ENCODE results near the gene SDC4. TPM values are rescaled to one million over a fixed set of nuclear protein-coding genes. Genes with fewer than 3 reads are reported as not detected.
"Not testable (repeated sequence)": the region's sequence is repeated elsewhere in the genome, so short reads cannot be mapped to it uniquely, and the experiment has no call there.

Gene SDC4
- polyA plus RNA-seq, 5 donors: 188 to 275 (median 204) TPM

GRCh38 chr20:45366631-45367030 is 18.4 kb upstream of the SDC4 start:
- no peak for DNase-seq

DNA sequence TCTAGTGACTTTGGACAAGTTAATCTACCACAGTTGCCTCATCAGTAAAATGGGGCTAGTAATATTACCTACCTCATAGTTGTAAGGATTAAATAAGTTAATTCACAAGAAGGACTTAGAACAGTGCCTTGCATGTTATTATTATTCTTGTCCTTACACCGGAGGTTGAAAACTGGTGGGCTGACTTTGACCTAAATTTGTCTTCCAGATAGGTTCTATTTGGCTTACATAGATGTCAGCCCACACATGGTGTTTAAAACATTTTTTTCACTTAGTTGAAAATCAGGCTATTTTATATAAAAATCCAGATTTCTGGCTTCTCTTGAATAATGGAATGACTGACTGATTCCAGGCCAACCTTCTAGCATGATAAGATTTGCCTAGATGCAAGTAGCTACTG is 18.0 kb upstream of the SDC4 start:
- DNase-seq: no peak

DNA sequence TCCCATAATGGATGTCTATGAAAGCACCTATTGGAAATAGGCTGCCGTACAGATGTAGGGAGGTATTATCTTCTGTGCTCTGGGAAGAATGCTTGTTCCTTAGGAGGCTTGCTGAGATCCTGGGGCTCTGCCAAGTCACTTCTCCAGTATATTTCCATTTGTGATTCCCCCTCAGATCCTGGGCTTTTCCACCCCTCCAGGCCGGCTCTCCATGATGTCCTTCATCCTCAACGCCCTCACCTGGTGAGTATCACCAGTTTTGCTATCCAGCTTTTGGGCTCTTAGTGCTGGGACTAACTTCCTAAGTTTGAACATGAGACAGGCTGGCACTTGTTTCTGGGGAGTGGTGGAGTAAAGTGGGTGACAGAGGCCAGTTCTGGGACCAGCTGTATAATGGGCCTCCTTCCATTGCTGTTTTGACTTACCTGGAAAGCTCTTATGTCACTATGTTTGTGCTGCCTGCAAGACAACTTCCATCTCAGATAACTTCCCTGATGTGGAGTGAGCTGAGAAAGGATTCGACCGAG is 17.3 kb upstream of the SDC4 start:
- no peak for DNase-seq

DNA sequence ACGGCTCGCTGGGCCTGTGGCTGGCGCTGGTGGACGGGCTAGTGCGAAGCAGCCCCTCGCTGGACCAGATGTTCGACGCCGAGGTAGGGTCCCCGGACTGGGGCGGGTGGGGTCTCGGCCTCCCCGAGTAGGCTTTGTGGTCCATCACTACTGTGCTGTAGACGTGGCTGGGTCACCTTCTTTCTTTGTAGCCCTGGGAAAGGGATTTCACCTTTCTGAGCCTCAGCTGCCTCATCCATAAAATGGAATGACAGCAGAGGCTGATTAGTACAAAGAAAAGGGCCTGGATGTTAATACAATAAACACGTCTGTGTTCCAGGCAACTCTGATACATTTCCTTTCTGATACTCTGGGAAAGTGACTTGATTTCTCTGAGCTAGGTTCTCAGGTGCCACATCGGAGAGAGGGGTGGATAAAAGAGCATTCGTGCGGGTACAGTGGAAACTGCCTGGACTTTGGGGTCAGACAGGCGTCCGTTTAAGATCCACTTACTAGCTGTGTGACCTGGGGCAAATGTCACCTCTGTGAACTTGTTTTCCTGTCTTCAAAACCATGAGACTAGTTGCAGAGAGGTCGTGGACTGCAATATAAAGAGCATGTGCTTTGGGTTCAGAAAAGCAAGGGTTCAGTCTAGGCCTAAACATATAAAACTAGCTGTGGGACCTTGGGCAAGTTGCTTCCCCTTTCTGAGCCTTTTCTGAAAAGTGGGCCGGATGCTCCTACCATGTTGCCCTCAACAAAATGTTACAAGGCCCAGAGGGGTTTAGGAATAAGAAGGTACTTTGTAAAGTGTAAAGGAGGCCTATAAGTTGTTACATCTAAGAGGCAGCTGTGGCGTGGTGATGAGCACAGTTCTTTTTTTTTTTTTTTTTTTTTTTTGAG is 15.6 kb upstream of the SDC4 start:
- DNase-seq: no peak

DNA sequence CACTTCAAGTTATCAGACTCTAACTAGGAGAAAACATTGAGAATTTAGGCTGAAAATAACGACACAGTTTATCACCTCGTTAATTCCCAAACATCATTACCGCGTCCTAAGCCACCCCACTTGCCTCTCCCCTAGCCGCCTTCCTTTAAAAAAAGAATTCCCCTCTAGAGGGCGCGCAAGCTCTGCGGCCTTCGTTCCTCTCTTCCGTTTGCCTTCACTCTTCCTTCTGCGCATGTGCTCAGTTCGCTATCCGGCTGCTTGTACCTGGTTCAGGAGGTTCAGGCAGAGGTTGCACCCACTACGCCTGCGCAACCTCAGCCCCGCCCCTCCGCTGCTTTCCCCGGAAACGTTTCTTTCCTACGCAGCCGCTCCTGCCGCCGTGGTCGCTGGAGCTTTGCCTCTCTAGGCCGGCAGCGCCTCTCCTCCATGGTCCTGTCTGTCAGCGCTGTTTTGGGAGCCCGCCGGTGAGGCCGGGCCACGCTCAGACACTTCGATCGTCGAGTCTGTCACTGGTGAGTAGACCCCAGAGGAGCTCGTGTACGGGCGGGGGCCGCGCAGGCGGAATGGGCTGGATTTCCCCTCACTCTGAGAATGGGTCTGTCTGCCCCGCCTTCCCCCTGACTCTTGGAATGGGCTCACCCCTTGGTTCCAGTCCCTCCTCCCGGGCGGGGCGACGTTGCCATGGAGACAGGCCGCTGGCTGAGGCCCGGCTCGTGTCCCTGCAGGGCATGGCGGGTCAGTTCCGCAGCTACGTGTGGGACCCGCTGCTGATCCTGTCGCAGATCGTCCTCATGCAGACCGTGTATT is 14.8 kb upstream of the SDC4 start, which contains the start of gene SYS1:
SYS1 (plus strand) TSS at position 353 of the 807 bp plus-strand sequence; CDS start at position 729, 376 bp downstream.
- DNase-seq: peak; percentile 98 to 99

DNA sequence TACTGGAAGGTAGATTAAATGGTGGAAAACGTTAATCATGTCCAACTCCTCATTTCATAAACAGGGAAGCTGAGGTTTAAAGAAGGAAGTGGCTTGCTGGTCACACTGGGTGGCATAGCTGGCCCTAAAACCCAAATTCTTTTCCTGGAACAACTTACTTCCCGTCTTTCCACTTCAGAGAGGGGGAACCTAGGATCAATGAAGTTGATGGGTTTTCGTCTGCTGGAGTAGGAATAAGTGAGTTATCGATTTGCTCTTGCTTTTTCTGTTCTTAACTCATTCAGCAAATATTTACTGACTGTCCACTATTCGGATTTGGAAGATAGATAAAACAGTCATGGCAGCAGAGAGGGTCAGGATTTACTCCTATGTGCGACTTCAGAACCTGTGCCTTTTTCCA is 13.6 kb upstream of the SDC4 start:
- DNase-seq: no peak

DNA sequence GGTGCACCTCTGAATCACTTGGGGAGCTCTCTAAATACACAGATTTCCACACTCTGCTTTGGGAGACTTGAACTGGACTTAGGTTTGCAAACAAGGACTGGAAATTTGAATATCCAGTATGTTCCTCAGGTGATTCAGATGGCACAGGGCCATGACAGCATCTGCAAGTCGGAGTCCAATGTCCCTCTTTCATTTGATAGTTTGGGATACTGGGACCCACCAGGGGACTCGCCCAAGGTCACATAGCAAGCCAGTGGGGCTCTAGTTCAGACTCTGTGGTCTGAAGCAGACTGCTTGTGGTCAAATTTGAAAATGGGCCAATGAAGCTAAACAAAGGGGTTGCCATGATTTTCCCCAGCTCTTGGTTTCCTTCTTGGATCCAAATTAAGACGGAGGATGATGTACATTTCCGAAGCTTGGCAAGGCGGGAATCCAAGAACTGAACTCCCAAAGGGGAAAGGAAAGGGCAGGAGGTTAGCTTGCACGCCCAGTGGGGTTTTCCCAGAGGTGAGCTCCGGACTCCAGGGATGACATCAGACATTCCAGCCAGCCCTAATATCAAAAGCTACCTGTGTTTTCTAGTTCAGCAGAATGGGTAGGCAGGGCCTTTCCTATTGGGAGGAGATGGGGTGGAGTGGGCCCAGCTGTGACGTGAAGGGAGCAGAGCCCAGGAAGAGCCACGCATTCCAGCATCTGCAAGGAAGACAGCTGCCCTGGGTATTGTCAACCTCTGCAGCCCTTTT is 11.4 kb upstream of the SDC4 start:
- DNase-seq: no peak

GRCh38 chr20:45359069-45359405 is 10.8 kb upstream of the SDC4 start:
- DNase-seq: no peak

GRCh38 chr20:45358282-45359068 is 10.3 kb upstream of the SDC4 start:
- DNase-seq: no peak

DNA sequence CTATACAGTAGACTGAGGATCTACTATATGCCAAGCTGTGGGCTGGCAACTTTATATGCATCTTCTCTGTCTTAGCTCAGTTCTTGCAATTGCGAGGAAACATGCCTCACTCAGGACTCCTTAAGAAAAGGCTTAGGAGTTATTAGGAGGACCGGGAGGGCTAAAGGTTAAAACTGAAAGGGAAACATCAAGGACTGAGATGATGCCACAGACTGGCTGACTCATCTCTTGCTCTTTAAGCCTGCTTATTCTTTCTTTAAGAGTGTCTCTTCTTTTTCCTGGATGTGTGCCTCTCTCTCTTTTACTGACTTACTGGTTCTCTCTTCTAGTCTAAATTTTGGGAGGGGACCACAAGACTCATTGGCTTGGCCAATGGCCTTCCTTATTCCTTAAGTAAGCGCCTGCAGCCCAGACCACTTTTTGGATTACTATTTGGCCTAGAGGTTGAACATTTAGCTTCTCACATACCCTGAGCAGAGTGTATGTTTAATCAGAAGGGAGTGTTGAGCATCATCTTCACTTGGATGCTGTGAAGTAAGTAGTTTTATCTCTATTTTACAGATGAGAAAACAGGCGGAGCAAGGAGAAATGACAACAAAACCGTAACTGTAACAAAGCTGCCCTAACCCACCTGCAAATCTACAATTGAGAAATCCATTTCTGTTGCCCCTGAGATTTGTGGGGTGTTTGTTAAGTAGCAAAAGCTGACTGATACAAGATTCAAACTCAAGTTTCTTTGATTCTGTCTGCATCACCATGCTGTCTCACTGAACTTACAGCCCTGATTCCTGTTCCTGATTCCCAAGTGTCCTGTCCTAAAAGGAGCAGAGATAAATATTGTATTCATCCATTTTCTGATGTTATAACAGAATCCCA is 7.2 kb upstream of the SDC4 start:
- no peak for DNase-seq

GRCh38 chr20:45354423-45355208 is 6.4 kb upstream of the SDC4 start:
- no peak for DNase-seq

DNA sequence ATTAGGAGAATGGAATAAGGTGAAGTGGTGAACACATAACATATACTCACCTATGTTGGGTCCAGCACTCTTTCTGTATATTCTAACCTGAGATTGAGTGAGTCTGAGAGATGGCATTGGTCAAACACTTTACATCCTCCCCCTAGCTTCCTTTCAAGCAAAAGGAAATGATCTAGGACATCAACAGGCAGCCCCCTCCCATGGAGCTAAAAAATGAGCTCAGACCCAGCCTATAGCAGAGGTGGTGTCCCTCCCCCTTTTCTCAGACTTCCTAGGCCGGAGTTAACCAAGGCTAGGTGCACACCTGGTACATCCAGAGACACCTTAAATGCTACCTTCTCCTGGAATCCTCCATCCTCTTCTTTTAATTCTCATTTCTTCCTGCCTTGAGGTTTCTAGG is 5.5 kb upstream of the SDC4 start:
- no peak for DNase-seq

DNA sequence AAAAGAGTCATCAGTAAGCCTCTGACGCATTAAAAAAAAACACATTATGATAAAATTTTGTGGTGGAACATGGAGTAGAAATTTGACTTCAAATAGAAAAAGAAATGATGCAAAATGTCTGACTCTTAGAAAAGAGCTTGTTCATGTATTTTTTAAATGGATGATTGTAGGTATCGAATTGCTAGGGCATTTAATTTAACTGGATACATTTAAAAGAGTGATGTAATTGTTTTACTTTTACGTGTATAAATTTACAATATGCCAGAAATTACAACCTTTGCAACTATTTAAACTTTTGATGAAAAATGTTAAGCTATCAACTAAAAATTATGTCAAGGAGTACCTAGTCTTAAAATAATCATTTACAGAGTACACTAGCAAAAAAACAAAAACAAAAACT is 4.5 kb upstream of the SDC4 start:
- no peak for DNase-seq

DNA sequence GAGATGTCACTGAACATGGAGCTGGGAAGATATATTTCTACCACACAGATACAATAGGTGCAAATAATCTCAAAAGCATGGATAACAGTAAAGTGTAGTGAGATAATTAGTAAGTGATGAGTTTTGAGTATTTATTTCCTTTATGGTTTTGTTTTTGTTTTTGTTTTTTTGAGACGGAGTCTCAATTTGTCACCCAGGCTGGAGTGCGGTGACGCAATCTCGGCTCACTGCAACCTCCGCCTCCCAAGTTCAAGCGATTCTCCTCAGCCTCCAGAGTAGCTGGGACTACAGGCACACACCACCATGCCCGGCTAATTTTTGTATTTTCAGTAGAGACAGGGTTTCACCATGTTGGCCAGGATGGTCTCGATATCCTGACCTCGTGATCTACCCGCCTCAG is 2.6 kb upstream of the SDC4 start:
- DNase-seq: not testable (repeated sequence)

DNA sequence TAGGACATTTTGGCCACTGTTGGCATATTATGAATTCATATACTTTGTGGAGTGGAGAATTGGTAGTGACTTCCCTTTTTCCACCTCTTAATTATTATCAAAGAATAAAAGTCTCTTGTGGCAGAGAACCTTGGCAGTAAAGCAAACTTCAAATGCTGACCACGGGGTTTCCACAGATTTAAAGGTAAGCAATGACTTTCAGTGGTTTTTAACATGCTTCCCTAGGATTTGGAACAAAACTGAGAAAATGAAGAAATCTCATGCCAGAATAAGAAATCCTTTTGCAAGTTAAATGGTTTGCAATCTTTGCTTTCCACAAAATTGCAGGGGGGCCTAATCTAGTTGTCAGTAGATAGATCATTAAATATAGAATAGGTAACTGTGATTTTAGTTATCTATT is 2.0 kb upstream of the SDC4 start:
- no peak for DNase-seq

- DNase-seq: no peak
These were observed 808 bp downstream of the SDC4 start for GRCh38 chr20:45347297-45347935.

DNA sequence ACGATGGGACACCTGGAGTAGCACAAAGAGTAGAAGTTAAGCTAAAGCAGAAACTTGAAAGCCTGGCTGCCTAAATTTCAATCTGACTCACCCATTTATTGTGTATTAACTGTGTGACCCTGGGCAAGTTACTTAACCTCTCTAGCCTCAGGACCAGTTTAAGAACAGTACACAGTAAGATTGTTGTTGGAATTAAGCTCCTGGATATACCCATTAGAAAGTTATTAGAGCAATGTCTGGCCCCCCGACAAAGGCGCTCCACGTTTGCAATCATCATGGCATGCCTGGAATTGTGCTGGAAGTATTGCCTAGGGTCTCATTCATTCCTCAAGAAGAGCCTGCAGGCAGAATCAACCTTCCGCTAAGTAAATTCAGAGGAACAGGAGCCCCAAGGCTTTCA is 1.4 kb downstream of the SDC4 start:
- DNase-seq: no peak

DNA sequence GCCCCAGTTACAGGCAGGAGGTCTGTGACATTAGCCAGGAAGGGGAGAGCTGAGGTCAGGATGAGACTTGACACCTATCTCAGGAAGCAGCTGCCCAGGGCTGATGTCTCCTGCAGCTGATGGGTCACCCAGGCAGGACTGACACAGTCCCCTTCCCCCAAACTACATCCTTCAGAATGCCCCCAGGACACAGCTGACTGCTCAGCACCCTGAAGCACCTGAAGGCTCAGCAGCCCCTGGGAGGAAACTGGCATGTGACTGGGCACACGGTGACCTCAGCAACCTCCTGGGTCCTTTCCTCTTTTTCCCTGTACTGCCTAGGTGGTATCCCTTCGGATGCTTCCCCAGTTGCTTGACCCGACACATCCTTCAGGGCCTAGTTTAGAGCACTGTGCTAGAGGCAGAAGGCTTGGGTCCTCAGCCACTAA is 1.9 kb downstream of the SDC4 start:
- no peak for DNase-seq
